HEK293 (cell line): ENCODE measurements around the gene GRB10.

ENCODE experiments used
- KLF1 ChIP-seq: fragments of 450-650 bp; formaldehyde crosslinking; IDR thresholded peaks from 2 replicates; pipeline ENCODE4 v1.5.1; 2016; ENCODE audit warnings: missing biosample characterization, missing genetic modification characterization
- KLF16 ChIP-seq: fragments of 450-650 bp; formaldehyde crosslinking; IDR thresholded peaks from 2 replicates; pipeline ENCODE4 v1.5.1; 2017; ENCODE audit warnings: missing biosample characterization, missing genetic modification characterization
- KLF9 ChIP-seq: fragments of 450-650 bp; formaldehyde crosslinking; IDR thresholded peaks from 2 replicates; pipeline ENCODE4 v1.5.1; 2016; ENCODE audit warnings: missing biosample characterization, missing genetic modification characterization, low read depth
- MEIS1 ChIP-seq: sonication (generic); formaldehyde crosslinking; IDR thresholded peaks from 2 replicates; pipeline ENCODE4 v1.8.1; 2022; ENCODE audit warnings: missing genetic modification reagents, mild to moderate bottlenecking, borderline replicate concordance
- MYNN ChIP-seq: fragments of 450-650 bp; formaldehyde crosslinking; IDR thresholded peaks from 2 replicates; pipeline ENCODE4 v1.5.1; 2016; ENCODE audit warnings: missing biosample characterization, missing genetic modification characterization, borderline replicate concordance
- RBAK ChIP-seq: fragments of 450-650 bp; formaldehyde crosslinking; IDR thresholded peaks from 2 replicates; pipeline ENCODE4 v1.5.1; 2016; ENCODE audit warnings: missing biosample characterization, missing genetic modification characterization
- REPIN1 ChIP-seq: fragments of 450-650 bp; formaldehyde crosslinking; IDR thresholded peaks from 2 replicates; pipeline ENCODE4 v1.5.1; 2017; ENCODE audit warnings: missing biosample characterization, missing genetic modification characterization, low read depth
- SALL2 ChIP-seq: fragments of 450-650 bp; formaldehyde crosslinking; IDR thresholded peaks from 2 replicates; pipeline ENCODE4 v1.5.0; 2017; ENCODE audit warnings: missing biosample characterization, mild to moderate bottlenecking, missing genetic modification characterization, borderline replicate concordance
- SCRT1 ChIP-seq: fragments of 450-650 bp; formaldehyde crosslinking; IDR thresholded peaks from 2 replicates; pipeline ENCODE4 v1.5.1; 2016; ENCODE audit warnings: missing biosample characterization, missing genetic modification characterization, borderline replicate concordance
- TCF7L2 ChIP-seq: IDR thresholded peaks from 2 replicates; pipeline ENCODE4 v1.6.1; 2011; ENCODE audit warnings: low read depth, mild to moderate bottlenecking, inconsistent platforms, low read length, moderate library complexity, borderline replicate concordance
- YY1 ChIP-seq: fragments of 450-650 bp; formaldehyde crosslinking; IDR thresholded peaks from 2 replicates; pipeline ENCODE4 v1.5.1; 2018; ENCODE audit warnings: missing biosample characterization, missing genetic modification characterization
- YY2 ChIP-seq: fragments of 450-650 bp; formaldehyde crosslinking; IDR thresholded peaks from 2 replicates; pipeline ENCODE4 v1.5.1; 2016; ENCODE audit warnings: missing biosample characterization, missing genetic modification characterization
- ZBTB7A ChIP-seq: fragments of 450-650 bp; formaldehyde crosslinking; IDR thresholded peaks from 2 replicates; pipeline ENCODE4 v1.5.1; 2016; ENCODE audit warnings: low read depth, missing biosample characterization, missing genetic modification characterization
- ZIC2 ChIP-seq: fragments of 450-650 bp; formaldehyde crosslinking; IDR thresholded peaks from 2 replicates; pipeline ENCODE4 v1.5.1; 2016; ENCODE audit warnings: missing biosample characterization, missing genetic modification characterization
- ZNF114 ChIP-seq: fragments of 450-650 bp; formaldehyde crosslinking; IDR thresholded peaks from 2 replicates; pipeline ENCODE4 v1.5.0; 2017; ENCODE audit warnings: missing biosample characterization, missing genetic modification characterization
- ZNF140 ChIP-seq: fragments of 450-650 bp; formaldehyde crosslinking; IDR thresholded peaks from 2 replicates; pipeline ENCODE4 v1.5.1; 2016; ENCODE audit warnings: missing biosample characterization, missing genetic modification characterization
- ZNF2 ChIP-seq: fragments of 450-650 bp; formaldehyde crosslinking; IDR thresholded peaks from 2 replicates; pipeline ENCODE4 v1.5.1; 2016; ENCODE audit warnings: missing biosample characterization, missing genetic modification characterization
- ZNF214 ChIP-seq: fragments of 450-650 bp; formaldehyde crosslinking; IDR thresholded peaks from 2 replicates; pipeline ENCODE4 v1.5.1; 2017; ENCODE audit warnings: missing biosample characterization, mild to moderate bottlenecking, missing genetic modification characterization, borderline replicate concordance
- ZNF239 ChIP-seq: fragments of 450-650 bp; formaldehyde crosslinking; IDR thresholded peaks from 2 replicates; pipeline ENCODE4 v1.5.1; 2016; ENCODE audit warnings: missing biosample characterization, missing genetic modification characterization
- ZNF404 ChIP-seq: fragments of 450-650 bp; formaldehyde crosslinking; IDR thresholded peaks from 2 replicates; pipeline ENCODE4 v1.5.1; 2017; ENCODE audit warnings: missing biosample characterization, missing genetic modification characterization
- ZNF416 ChIP-seq: fragments of 450-650 bp; formaldehyde crosslinking; IDR thresholded peaks from 2 replicates; pipeline ENCODE4 v1.5.1; 2016; ENCODE audit warnings: missing biosample characterization, missing genetic modification characterization
- ZNF623 ChIP-seq: fragments of 450-650 bp; formaldehyde crosslinking; IDR thresholded peaks from 2 replicates; pipeline ENCODE4 v1.5.1; 2016; ENCODE audit warnings: missing biosample characterization, missing genetic modification characterization
- ZNF629 ChIP-seq: fragments of 450-650 bp; formaldehyde crosslinking; IDR thresholded peaks from 2 replicates; pipeline ENCODE4 v1.5.1; 2017; ENCODE audit warnings: missing biosample characterization, missing genetic modification characterization
- ZNF654 ChIP-seq: fragments of 450-650 bp; formaldehyde crosslinking; IDR thresholded peaks from 2 replicates; pipeline ENCODE4 v1.5.1; 2016; ENCODE audit warnings: low read depth, missing biosample characterization, missing genetic modification characterization
- ZNF747 ChIP-seq: fragments of 450-650 bp; formaldehyde crosslinking; IDR thresholded peaks from 2 replicates; pipeline ENCODE4 v1.5.1; 2016; ENCODE audit warnings: missing biosample characterization, missing genetic modification characterization
- ZNF777 ChIP-seq: fragments of 450-650 bp; formaldehyde crosslinking; IDR thresholded peaks from 2 replicates; pipeline ENCODE4 v1.5.1; 2017; ENCODE audit warnings: missing biosample characterization, missing genetic modification characterization, borderline replicate concordance
- TF ChIP-seq, protein P1 (sequence below): fragments of 450-650 bp; formaldehyde crosslinking; IDR thresholded peaks from 2 replicates; pipeline ENCODE4 v1.5.1; 2016; ENCODE audit warnings: missing biosample characterization, missing genetic modification characterization
- TF ChIP-seq, protein P2 (sequence below): fragments of 450-650 bp; formaldehyde crosslinking; IDR thresholded peaks from 2 replicates; pipeline ENCODE4 v1.5.1; 2016; ENCODE audit warnings: missing biosample characterization, missing genetic modification characterization, low read depth
- TF ChIP-seq, protein P3 (sequence below): fragments of 450-650 bp; formaldehyde crosslinking; IDR thresholded peaks from 2 replicates; pipeline ENCODE4 v1.5.1; 2017; ENCODE audit warnings: missing biosample characterization, missing genetic modification characterization
- TF ChIP-seq, protein P4 (sequence below): fragments of 450-650 bp; formaldehyde crosslinking; IDR thresholded peaks from 2 replicates; pipeline ENCODE4 v1.5.1; 2016; ENCODE audit warnings: missing biosample characterization, missing genetic modification characterization
- TF ChIP-seq, protein P5 (sequence below): fragments of 450-650 bp; formaldehyde crosslinking; IDR thresholded peaks from 2 replicates; pipeline ENCODE4 v1.5.1; 2016; ENCODE audit warnings: missing biosample characterization, missing genetic modification characterization
- TF ChIP-seq, protein P6 (sequence below): fragments of 450-650 bp; formaldehyde crosslinking; IDR thresholded peaks from 2 replicates; pipeline ENCODE4 v1.5.1; 2017; ENCODE audit warnings: missing biosample characterization, missing genetic modification characterization

The GRB10 gene

DNA sequence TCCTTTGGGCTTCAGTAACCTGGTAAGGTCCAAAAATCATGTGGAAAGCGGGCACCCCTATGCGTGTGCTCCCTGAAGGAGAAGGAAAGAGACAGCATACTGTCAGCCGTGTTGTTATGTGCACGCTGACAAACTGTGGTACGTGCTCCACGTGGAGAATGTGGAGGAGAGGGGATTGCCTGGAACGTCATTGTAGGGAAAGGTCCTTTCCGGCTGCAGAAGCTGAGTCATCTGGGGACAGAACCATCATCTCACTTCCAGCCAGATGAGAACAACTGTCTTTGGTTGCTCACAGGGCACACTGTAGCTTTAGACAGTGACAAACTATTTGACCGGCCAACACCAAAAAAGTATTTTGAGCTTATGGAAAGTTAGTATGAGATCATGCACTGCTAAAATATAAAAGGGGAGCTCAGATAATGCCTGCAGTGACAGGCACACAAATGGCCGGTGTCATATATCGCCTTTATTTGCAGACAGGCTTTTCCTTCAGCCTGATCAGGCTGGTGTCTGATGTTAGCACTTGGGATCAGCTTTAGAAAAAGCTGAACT, 38.8 kb upstream of the GRB10 start (continued):
- TF ChIP-seq ZNF140 (tag by site-specific recombination): no peak
- TF ChIP-seq ZNF214 (tag by site-specific recombination): no peak
- TF ChIP-seq YY1 (tag by site-specific recombination): no peak
- TF ChIP-seq ZNF416 (tag by site-specific recombination): no peak
- no peak for TF ChIP-seq REPIN1 (tag by site-specific recombination)
- TF ChIP-seq, protein P1, sequence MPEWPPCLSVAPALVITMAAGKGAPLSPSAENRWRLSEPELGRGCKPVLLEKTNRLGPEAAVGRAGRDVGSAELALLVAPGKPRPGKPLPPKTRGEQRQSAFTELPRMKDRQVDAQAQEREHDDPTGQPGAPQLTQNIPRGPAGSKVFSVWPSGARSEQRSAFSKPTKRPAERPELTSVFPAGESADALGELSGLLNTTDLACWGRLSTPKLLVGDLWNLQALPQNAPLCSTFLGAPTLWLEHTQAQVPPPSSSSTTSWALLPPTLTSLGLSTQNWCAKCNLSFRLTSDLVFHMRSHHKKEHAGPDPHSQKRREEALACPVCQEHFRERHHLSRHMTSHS (tag by site-specific recombination): no peak
- no peak for TF ChIP-seq YY2
- no peak for TF ChIP-seq ZNF114
- TF ChIP-seq, protein P2, sequence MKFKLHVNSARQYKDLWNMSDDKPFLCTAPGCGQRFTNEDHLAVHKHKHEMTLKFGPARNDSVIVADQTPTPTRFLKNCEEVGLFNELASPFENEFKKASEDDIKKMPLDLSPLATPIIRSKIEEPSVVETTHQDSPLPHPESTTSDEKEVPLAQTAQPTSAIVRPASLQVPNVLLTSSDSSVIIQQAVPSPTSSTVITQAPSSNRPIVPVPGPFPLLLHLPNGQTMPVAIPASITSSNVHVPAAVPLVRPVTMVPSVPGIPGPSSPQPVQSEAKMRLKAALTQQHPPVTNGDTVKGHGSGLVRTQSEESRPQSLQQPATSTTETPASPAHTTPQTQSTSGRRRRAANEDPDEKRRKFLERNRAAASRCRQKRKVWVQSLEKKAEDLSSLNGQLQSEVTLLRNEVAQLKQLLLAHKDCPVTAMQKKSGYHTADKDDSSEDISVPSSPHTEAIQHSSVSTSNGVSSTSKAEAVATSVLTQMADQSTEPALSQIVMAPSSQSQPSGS (tag by site-specific recombination): peak; percentile 50; the same call in 1 of the 2 replicates
- no peak for TF ChIP-seq ZIC2 (tag by site-specific recombination)
- TF ChIP-seq KLF16: no peak
- TF ChIP-seq SCRT1 (tag by site-specific recombination): no peak
- TF ChIP-seq, protein P3, sequence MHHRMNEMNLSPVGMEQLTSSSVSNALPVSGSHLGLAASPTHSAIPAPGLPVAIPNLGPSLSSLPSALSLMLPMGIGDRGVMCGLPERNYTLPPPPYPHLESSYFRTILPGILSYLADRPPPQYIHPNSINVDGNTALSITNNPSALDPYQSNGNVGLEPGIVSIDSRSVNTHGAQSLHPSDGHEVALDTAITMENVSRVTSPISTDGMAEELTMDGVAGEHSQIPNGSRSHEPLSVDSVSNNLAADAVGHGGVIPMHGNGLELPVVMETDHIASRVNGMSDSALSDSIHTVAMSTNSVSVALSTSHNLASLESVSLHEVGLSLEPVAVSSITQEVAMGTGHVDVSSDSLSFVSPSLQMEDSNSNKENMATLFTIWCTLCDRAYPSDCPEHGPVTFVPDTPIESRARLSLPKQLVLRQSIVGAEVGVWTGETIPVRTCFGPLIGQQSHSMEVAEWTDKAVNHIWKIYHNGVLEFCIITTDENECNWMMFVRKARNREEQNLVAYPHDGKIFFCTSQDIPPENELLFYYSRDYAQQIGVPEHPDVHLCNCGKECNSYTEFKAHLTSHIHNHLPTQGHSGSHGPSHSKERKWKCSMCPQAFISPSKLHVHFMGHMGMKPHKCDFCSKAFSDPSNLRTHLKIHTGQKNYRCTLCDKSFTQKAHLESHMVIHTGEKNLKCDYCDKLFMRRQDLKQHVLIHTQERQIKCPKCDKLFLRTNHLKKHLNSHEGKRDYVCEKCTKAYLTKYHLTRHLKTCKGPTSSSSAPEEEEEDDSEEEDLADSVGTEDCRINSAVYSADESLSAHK: no peak
- no peak for TF ChIP-seq ZBTB7A (tag by site-specific recombination)
- TF ChIP-seq ZNF404 (tag by site-specific recombination): no peak
- TF ChIP-seq ZNF623 (tag by site-specific recombination): no peak
- no peak for TF ChIP-seq KLF9 (tag by site-specific recombination)
- TF ChIP-seq RBAK (tag by site-specific recombination): no peak
- TF ChIP-seq, protein P4, sequence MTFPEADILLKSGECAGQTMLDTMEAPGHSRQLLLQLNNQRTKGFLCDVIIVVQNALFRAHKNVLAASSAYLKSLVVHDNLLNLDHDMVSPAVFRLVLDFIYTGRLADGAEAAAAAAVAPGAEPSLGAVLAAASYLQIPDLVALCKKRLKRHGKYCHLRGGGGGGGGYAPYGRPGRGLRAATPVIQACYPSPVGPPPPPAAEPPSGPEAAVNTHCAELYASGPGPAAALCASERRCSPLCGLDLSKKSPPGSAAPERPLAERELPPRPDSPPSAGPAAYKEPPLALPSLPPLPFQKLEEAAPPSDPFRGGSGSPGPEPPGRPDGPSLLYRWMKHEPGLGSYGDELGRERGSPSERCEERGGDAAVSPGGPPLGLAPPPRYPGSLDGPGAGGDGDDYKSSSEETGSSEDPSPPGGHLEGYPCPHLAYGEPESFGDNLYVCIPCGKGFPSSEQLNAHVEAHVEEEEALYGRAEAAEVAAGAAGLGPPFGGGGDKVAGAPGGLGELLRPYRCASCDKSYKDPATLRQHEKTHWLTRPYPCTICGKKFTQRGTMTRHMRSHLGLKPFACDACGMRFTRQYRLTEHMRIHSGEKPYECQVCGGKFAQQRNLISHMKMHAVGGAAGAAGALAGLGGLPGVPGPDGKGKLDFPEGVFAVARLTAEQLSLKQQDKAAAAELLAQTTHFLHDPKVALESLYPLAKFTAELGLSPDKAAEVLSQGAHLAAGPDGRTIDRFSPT (tag by site-specific recombination): no peak
- TF ChIP-seq, protein P5, sequence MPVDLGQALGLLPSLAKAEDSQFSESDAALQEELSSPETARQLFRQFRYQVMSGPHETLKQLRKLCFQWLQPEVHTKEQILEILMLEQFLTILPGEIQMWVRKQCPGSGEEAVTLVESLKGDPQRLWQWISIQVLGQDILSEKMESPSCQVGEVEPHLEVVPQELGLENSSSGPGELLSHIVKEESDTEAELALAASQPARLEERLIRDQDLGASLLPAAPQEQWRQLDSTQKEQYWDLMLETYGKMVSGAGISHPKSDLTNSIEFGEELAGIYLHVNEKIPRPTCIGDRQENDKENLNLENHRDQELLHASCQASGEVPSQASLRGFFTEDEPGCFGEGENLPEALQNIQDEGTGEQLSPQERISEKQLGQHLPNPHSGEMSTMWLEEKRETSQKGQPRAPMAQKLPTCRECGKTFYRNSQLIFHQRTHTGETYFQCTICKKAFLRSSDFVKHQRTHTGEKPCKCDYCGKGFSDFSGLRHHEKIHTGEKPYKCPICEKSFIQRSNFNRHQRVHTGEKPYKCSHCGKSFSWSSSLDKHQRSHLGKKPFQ (tag by site-specific recombination): no peak
- TF ChIP-seq KLF1: no peak
- TF ChIP-seq TCF7L2: no peak
- no peak for TF ChIP-seq SALL2 (tag by site-specific recombination)
- peak; percentile 87 for TF ChIP-seq ZNF629 (tag by site-specific recombination)
- no peak for TF ChIP-seq ZNF2
- no peak for TF ChIP-seq ZNF239 (tag by site-specific recombination)
- TF ChIP-seq ZNF777 (tag by site-specific recombination): no peak
- no peak for TF ChIP-seq MEIS1
- no peak for TF ChIP-seq MYNN (tag by site-specific recombination)
- TF ChIP-seq, protein P6, sequence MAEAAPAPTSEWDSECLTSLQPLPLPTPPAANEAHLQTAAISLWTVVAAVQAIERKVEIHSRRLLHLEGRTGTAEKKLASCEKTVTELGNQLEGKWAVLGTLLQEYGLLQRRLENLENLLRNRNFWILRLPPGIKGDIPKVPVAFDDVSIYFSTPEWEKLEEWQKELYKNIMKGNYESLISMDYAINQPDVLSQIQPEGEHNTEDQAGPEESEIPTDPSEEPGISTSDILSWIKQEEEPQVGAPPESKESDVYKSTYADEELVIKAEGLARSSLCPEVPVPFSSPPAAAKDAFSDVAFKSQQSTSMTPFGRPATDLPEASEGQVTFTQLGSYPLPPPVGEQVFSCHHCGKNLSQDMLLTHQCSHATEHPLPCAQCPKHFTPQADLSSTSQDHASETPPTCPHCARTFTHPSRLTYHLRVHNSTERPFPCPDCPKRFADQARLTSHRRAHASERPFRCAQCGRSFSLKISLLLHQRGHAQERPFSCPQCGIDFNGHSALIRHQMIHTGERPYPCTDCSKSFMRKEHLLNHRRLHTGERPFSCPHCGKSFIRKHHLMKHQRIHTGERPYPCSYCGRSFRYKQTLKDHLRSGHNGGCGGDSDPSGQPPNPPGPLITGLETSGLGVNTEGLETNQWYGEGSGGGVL (tag by site-specific recombination): no peak
- TF ChIP-seq ZNF654: no peak
- no peak for TF ChIP-seq ZNF747 (tag by site-specific recombination)
